Activated CD8-positive, alpha-beta T cell treated with anti-CD3 and anti-CD28 coated beads for 36 hours (primary cell): ENCODE data around the gene NFATC2. TPM values are rescaled to one million over a fixed set of nuclear protein-coding genes. Genes with fewer than 3 reads are reported as not detected.
A peak's percentile ranks its signal among the peaks of the same experiment; 100 is the strongest.

Experiments
- ATAC-seq: fragments of 200-7000 bp; cut with Tn5 transposase; one replicate; pipeline ENCODE4 v1.10.0; 2021; ENCODE audit warnings: mild to moderate bottlenecking, moderate library complexity
- CTCF ChIA-PET: fragments of 350-600 bp; sonication (Branson Sonifier 250); formaldehyde crosslinking; loops from one replicate; lab custom pipeline; 2021; ENCODE audit warnings: antibody characterized with exemption; lab: Charles Lee
- POLR2A ChIA-PET: fragments of 350-600 bp; sonication (Branson Sonifier 250); formaldehyde crosslinking; loops from one replicate; lab custom pipeline; 2021; ENCODE audit warnings: antibody characterized with exemption; lab: Charles Lee
- DNase-seq: peaks from one replicate; pipeline ENCODE4 v3.0.0-alpha.2; 2020
- H3K27ac Mint-ChIP-seq: one replicate; pipeline ENCODE4 v1.8.0; 2021; ENCODE audit warnings: mild to moderate bottlenecking, mixed read lengths
- H3K27me3 Mint-ChIP-seq: one replicate; pipeline ENCODE4 v1.8.0; 2021; ENCODE audit warnings: mixed read lengths
- H3K36me3 Mint-ChIP-seq: one replicate; pipeline ENCODE4 v1.8.0; 2021; ENCODE audit warnings: low read depth, mixed read lengths
- H3K4me1 Mint-ChIP-seq: one replicate; pipeline ENCODE4 v1.8.0; 2021; ENCODE audit warnings: low read depth, mixed read lengths
- H3K4me3 Mint-ChIP-seq: one replicate; pipeline ENCODE4 v1.8.0; 2021; ENCODE audit warnings: mild to moderate bottlenecking, moderate library complexity, mixed read lengths
- H3K9me3 Mint-ChIP-seq: one replicate; pipeline ENCODE4 v1.8.0; 2021; ENCODE audit warnings: mixed read lengths
- intact Hi-C: fragments of 100-400 bp; cut with micrococcal nuclease; formaldehyde crosslinking; loops from one replicate; pipeline ENCODE4 v1.10.0; 2022
- total RNA-seq, 2 experiments: library from RNA; stranded (reverse); gene quantifications; one replicate each; pipeline ENCODE4 v1.2.3, GENCODE V29; 2021
- TF ChIP-seq, protein P1 (sequence below): fragments of 200-600 bp; IDR thresholded peaks from one replicate; pipeline ENCODE4 v1.8.0; 2022; ENCODE audit warnings: antibody characterized with exemption, mild to moderate bottlenecking

NFATC2 gene
- total RNA-seq, 2 experiments from 2014 or later = 38.3 to 40.9 TPM

DNA sequence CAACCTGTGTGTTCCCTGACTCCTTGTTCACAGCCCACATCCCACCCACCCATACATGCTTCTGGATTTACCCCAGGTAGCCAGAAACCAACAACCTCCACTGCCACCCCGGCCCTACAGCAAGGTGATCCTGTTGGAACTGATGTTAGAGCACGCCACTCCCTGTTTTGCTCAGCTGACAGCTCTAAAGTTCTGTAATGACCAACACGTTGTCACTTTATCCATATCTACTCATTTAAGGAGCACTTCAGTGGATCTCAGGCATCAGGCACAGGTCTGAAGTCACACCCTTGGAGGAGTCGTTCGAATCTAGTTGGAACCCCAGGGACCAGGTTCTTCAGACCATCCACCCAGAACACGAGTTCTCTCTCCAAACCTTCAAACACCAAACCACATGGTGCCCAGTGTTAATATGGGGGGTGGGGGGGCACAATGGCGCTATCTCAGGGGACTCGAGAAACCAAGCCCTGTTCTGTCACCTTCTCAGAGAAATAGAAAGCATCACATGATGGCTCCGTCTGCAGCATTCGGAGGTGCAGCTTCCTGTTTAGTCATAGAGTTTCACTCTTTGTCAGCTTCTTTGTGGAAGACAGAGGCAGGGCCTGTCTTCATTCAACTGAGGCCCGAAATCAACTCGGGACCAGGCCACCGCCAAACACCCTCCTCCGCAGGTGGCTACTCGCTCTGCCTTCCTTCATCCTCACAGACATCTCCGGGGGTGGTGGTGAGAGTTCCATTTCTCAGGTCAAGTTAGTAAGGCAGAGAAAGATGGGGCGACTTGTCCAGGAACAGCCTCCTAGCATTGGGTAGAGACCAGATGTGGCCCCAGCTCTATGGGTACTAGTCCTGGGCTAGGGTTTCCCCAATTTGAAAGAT, 142.2 kb downstream of the NFATC2 start:
- DNase-seq (peak; percentile 85), ATAC-seq (peak; percentile 67)
- CTCF ChIA-PET = interaction anchor here (0.9 to 2.1 kb wide), 5 partner anchors 10 to 197 kb away, joined by 3 to 8 read pairs (median 4); no protein-coding TSS in a partner anchor
- Mint-ChIP-seq H3K36me3 (peaks cover 79% of the 10 kb centered on the region), H3K27ac (peak overlapping the region; percentile 99), H3K4me3 (peak overlapping the region; percentile 49), H3K4me1 (peaks cover 73% of the 10 kb centered on the region), H3K27me3 (no peaks in the 10 kb centered on the region), H3K9me3 (no peaks in the 10 kb centered on the region)
- POLR2A ChIA-PET = interaction anchor here (0.5 to 3.4 kb wide), 14 partner anchors 8 to 442 kb away, joined by 3 to 16 read pairs (median 4); partner anchors contain the start of genes DPM1 and NFATC2
- TF ChIP-seq, protein P1, sequence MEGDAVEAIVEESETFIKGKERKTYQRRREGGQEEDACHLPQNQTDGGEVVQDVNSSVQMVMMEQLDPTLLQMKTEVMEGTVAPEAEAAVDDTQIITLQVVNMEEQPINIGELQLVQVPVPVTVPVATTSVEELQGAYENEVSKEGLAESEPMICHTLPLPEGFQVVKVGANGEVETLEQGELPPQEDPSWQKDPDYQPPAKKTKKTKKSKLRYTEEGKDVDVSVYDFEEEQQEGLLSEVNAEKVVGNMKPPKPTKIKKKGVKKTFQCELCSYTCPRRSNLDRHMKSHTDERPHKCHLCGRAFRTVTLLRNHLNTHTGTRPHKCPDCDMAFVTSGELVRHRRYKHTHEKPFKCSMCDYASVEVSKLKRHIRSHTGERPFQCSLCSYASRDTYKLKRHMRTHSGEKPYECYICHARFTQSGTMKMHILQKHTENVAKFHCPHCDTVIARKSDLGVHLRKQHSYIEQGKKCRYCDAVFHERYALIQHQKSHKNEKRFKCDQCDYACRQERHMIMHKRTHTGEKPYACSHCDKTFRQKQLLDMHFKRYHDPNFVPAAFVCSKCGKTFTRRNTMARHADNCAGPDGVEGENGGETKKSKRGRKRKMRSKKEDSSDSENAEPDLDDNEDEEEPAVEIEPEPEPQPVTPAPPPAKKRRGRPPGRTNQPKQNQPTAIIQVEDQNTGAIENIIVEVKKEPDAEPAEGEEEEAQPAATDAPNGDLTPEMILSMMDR = no peak
- intact Hi-C loops = loop anchor here (5.0 kb wide), 2 partner anchors 72 to 142 kb away; partner anchors contain the start of gene NFATC2

DNA sequence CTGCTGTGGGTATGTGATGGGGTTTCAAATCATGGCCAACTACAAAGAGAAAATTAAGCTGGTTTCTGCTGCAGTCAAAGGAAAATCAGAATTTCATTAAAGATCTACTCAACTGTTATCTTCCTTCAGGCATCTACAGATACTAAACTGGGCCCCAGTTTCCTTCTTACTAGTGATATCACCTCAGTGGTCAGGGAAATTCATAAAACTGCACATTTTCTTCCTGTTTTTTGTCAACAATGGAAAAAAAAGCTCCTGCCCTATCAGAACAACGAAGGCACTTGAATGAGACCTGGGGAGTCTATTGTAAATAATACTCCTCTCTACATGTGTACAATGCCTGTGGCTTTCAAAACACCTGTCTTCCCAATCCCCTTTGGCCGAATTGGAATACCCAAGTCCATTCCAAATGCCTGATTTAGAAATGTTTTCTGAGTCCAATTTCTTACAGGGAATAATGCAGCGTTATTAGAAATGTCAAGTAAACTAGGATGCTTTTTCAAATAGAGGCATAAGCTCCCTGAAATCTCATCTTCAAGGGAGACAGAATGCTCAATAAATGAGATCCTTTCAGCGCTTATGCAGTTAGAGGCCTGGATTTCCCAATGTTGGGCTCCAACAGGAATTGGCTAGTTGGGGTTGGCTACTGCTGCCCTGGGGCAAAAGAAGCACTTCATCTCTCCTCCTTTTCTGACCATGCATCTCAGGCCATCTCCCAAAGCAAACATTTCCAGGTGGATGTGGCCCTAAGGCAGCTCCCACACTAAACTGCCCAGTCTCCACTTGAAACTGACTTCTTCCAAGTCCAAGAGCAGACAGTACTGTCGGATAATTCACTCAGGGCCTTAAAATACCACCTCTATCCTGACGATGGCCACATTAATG, 143.3 kb downstream of the NFATC2 start:
- CTCF ChIA-PET = interaction anchor here (1.1 to 2.1 kb wide), 2 partner anchors 9 to 13 kb away, joined by 3 to 8 read pairs; no protein-coding TSS in a partner anchor

DNA sequence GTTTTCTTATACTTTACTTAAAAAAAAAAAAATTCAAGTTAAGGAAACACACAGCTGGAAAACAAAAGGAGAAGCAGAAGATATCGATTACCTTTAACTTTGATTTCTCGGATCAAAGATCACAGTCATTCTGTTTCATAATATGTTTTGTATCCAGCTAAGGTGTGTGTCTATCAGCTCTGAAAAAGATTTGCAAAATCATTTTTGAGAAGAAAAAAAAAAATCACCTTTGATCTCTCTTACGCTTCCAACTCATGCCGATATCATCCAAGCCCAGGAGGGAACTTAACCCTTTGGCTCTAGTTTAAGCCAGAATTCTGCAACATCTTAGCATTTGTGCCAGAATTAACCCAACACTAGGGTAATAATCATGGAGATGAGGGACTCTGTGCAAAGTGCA, 144.0 kb downstream of the NFATC2 start:
- ChIA-PET POLR2A (interaction anchor here (0.9 to 2.6 kb wide), 3 partner anchors 8 to 18 kb away, joined by 4 to 12 read pairs (median 8); no protein-coding TSS in a partner anchor), CTCF (interaction anchor here (1.1 to 2.1 kb wide), 3 partner anchors 8 to 196 kb away, joined by 3 to 8 read pairs (median 3); no protein-coding TSS in a partner anchor)
- peaks cover 56% of the 10 kb centered on the region for H3K4me1 Mint-ChIP-seq
- H3K27me3 Mint-ChIP-seq = no peaks in the 10 kb centered on the region
- H3K27ac Mint-ChIP-seq = peak overlapping the region; percentile 99
- intact Hi-C loops = no loop called here
- ATAC-seq (no peak), DNase-seq (no peak)
- TF ChIP-seq, protein P1 = no peak
- H3K4me3 Mint-ChIP-seq = no peak overlapping the region
- H3K9me3 Mint-ChIP-seq = no peaks in the 10 kb centered on the region
- peaks cover 72% of the 10 kb centered on the region for H3K36me3 Mint-ChIP-seq

More for the DNA sequence above, 143.3 kb downstream of the NFATC2 start:
- no peaks in the 10 kb centered on the region for H3K27me3 Mint-ChIP-seq
- H3K27ac Mint-ChIP-seq = peak overlapping the region; percentile 99
- ATAC-seq (no peak), DNase-seq (no peak)
- intact Hi-C loops = no loop called here
- H3K4me3 Mint-ChIP-seq = no peak overlapping the region
- peaks cover 63% of the 10 kb centered on the region for H3K4me1 Mint-ChIP-seq
- POLR2A ChIA-PET = interaction anchor here (0.8 to 2.6 kb wide), 7 partner anchors 8 to 441 kb away, joined by 3 to 12 read pairs (median 6); partner anchors contain the start of gene DPM1
- H3K36me3 Mint-ChIP-seq = peaks cover 77% of the 10 kb centered on the region
- TF ChIP-seq, protein P1 = no peak
- H3K9me3 Mint-ChIP-seq = no peaks in the 10 kb centered on the region

DNA sequence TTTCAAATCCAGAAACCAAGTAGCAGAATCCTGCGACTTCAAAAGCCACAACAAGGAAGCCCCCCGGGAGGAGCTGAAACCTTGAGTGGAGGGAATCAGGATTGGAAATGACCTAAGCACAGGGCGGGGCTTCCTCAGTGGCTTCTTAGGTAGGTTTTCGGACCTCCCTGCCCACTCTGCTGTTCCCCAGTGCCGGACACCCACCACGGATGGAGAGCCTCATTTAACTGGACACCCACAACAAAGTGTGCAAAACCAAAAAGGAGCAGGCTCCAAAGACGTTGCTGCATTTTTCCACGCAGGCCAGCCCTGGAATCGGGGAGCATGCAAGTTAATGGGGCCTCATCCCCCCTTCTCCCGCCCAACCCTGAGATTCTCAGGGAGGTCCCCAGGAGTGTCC, 144.4 kb downstream of the NFATC2 start:
- Mint-ChIP-seq H3K27me3 (no peaks in the 10 kb centered on the region), H3K4me1 (peaks cover 51% of the 10 kb centered on the region), H3K4me3 (no peak overlapping the region), H3K36me3 (peaks cover 71% of the 10 kb centered on the region), H3K27ac (no peak overlapping the region), H3K9me3 (no peaks in the 10 kb centered on the region)
- POLR2A ChIA-PET = no interaction called here
- intact Hi-C loops = no loop called here
- TF ChIP-seq, protein P1 = no peak
- ATAC-seq (no peak), DNase-seq (no peak)
- CTCF ChIA-PET = interaction anchor here (1.1 to 1.4 kb wide), 2 partner anchors 12 to 197 kb away, joined by 3 read pairs; no protein-coding TSS in a partner anchor
